Naive thymus-derived CD4-positive, alpha-beta T cell (primary cell): ENCODE measurements around the gene MAJIN. TPM values are rescaled to one million over a fixed set of nuclear protein-coding genes. Genes with fewer than 3 reads are reported as not detected.

ENCODE experiments used
- ATAC-seq: fragments of 150-1000 bp; cut with Tn5 transposase; 2 replicates; pipeline ENCODE4 v1.10.0; 2021; ENCODE audit warnings: mild to moderate bottlenecking, moderate library complexity
- CTCF ChIA-PET: fragments of 350-600 bp; sonication (Branson Sonifier 250); formaldehyde crosslinking; loops from one replicate; lab custom pipeline; 2021; ENCODE audit warnings: antibody characterized with exemption; lab: Charles Lee
- POLR2A ChIA-PET: fragments of 350-600 bp; sonication (Branson Sonifier 250); formaldehyde crosslinking; loops from one replicate; lab custom pipeline; 2021; ENCODE audit warnings: antibody characterized with exemption, inconsistent platforms; lab: Charles Lee
- DNase-seq, 9 donors: peaks; one replicate each; pipeline versions ENCODE4 v3.0.0 to v3.0.0-alpha.2; 2020 to 2022; ENCODE audit warnings: mixed read lengths in 1 of 9
- H3K27ac ChIP-seq: one replicate; pipeline ENCODE4 v1.7.0; 2013; ENCODE audit warnings: mild to moderate bottlenecking, low read depth, low read length, moderate library complexity
- H3K27me3 ChIP-seq, 2 donors: one replicate each; pipeline ENCODE4 v1.7.0; 2013; ENCODE audit warnings: low read length in 2 of 2, mild to moderate bottlenecking in 2 of 2, moderate library complexity in 2 of 2; ENCODE audit not compliant: control insufficient read depth in 2 of 2, insufficient read depth in 2 of 2
- H3K36me3 ChIP-seq, 3 experiments: 1 replicate in 2 of 3; 2 replicates in 1 of 3; pipeline ENCODE4 v1.7.0; 2013; ENCODE audit warnings: low read length in 3 of 3, mild to moderate bottlenecking in 3 of 3, moderate library complexity in 1 of 3; ENCODE audit not compliant: insufficient read depth in 3 of 3, control insufficient read depth in 2 of 3
- H3K4me1 ChIP-seq, 2 donors: one replicate each; pipeline ENCODE4 v1.7.0; 2013; ENCODE audit warnings: low read length in 2 of 2, mild to moderate bottlenecking in 2 of 2, moderate library complexity in 1 of 2; ENCODE audit not compliant: control insufficient read depth in 2 of 2, insufficient read depth in 2 of 2
- H3K4me3 ChIP-seq: 2 replicates; pipeline ENCODE4 v1.7.0; 2013; ENCODE audit warnings: mild to moderate bottlenecking, low read length
- H3K9me3 ChIP-seq, 3 experiments: 1 replicate in 2 of 3; 2 replicates in 1 of 3; pipeline ENCODE4 v1.7.0; 2013; ENCODE audit warnings: low read length in 3 of 3; ENCODE audit not compliant: control insufficient read depth in 2 of 3
- H3K27ac Mint-ChIP-seq, 9 donors: one replicate each; pipeline ENCODE4 v1.8.0; 2020 to 2022; ENCODE audit warnings: mixed read lengths in 9 of 9, mild to moderate bottlenecking in 8 of 9, moderate library complexity in 5 of 9, inconsistent platforms in 2 of 9
- H3K27me3 Mint-ChIP-seq, 5 donors: one replicate each; pipeline ENCODE4 v1.8.0; 2021 to 2022; ENCODE audit warnings: mixed read lengths in 5 of 5, mild to moderate bottlenecking in 1 of 5
- H3K36me3 Mint-ChIP-seq, 5 donors: one replicate each; pipeline ENCODE4 v1.8.0; 2020 to 2022; ENCODE audit warnings: mixed read lengths in 5 of 5, mild to moderate bottlenecking in 3 of 5, inconsistent platforms in 1 of 5
- H3K4me1 Mint-ChIP-seq, 7 donors: one replicate each; pipeline ENCODE4 v1.8.0; 2020 to 2022; ENCODE audit warnings: mixed read lengths in 7 of 7, mild to moderate bottlenecking in 3 of 7, inconsistent platforms in 1 of 7
- H3K4me3 Mint-ChIP-seq, 10 donors: one replicate each; pipeline ENCODE4 v1.8.0; 2020 to 2022; ENCODE audit warnings: mild to moderate bottlenecking in 10 of 10, mixed read lengths in 10 of 10, moderate library complexity in 6 of 10, inconsistent platforms in 2 of 10
- H3K9me3 Mint-ChIP-seq, 11 donors: one replicate each; pipeline ENCODE4 v1.8.0; 2020 to 2022; ENCODE audit warnings: mixed read lengths in 11 of 11, mild to moderate bottlenecking in 4 of 11, inconsistent platforms in 1 of 11, moderate library complexity in 1 of 11
- intact Hi-C, 2 donors: fragments of 100-400 bp; cut with micrococcal nuclease; formaldehyde crosslinking; loops; one replicate each; pipeline ENCODE4 v1.15.1; 2023
- polyA plus RNA-seq, 2 donors: library from polyadenylated mRNA; unstranded; fragments of 300-500 nt; fragmentation: Illumina TruSeq; gene quantifications; one replicate each; pipeline ENCODE4 v1.2.3, GENCODE V29; 2021
- total RNA-seq, 6 experiments: library from RNA in 5 of 6; stranded (reverse) in 5 of 6; gene quantifications; 1 replicate in 5 of 6; 2 replicates in 1 of 6; pipeline ENCODE4 v1.2.3 and lab custom pipeline; 2021 to 2026

Gene MAJIN
- total and polyA plus RNA-seq, 7 experiments from 2014 or later = 0.48 to 1.2 (median 0.94) TPM; not detected in 2

DNA sequence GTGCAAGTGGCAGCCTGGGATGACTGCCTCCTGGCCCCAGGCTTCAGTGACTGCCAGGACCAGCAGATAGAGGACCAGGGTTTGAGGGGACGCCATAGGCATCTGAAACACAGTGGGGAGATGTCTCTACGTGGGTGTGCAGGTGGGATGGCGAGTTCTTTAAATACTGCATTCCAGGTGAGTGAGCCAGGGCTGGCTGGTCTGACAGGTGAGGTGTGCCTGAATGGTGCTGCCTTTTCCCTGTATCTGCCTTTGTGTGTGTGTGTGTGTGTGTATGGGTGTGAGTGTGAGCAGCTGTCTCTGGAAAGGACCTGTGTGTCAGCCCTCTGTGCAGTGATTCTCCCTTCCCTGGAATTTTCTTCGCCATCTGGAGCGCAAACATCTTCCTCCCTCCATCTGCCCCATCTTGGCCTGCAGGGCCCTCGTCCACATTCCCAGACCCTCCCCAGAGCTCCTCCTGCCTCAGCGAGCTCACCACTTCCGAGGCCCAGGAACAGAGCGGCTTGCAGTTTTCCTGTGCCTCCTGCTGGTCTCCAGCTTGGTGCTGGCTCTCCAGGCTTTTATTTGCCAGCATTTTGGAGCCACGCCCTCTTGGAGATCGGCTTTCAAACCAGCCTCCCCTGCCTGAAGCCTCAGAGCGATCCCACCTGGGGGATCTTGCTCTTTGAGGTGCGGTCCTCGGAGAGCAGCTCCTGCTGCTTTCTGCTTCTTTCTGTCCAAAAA is 36.4 kb downstream of the MAJIN start, which contains the start of gene GPHA2:
Gene GPHA2 (minus strand): TSS at position 535 of the 723 bp plus-strand sequence. CDS start 433 bp downstream, at position 102.
- Histone ChIP-seq H3K4me1 (no peaks in the 10 kb centered on the region), H3K4me3 (no peak within 1 kb of the TSS), H3K36me3 (peaks cover 0 to 28% (median 4%) of the 10 kb centered on the region in 3 experiments), H3K27ac (no peak within 1 kb of the TSS), H3K27me3 (no peaks in the 10 kb centered on the region), H3K9me3 (no peaks in the 10 kb centered on the region)
- no peaks in the 10 kb centered on the region for H3K4me1 Mint-ChIP-seq
- ChIA-PET CTCF (no interaction called here), POLR2A (no interaction called here)
- peak within 1 kb of the TSS in 2 of 9 donors; percentile 45 to 68 for H3K27ac Mint-ChIP-seq
- no peaks in the 10 kb centered on the region for H3K9me3 Mint-ChIP-seq
- intact Hi-C loops = no loop called here
- ATAC-seq = peak; percentile 14
- no peak within 1 kb of the TSS for H3K4me3 Mint-ChIP-seq
- DNase-seq = no peak
- H3K36me3 Mint-ChIP-seq = peaks cover 0 to 19% (median 9%) of the 10 kb centered on the region in 5 donors
- peaks cover 0 to 3% (median 0%) of the 10 kb centered on the region in 5 donors for H3K27me3 Mint-ChIP-seq

GRCh38 chr11:64934682-64935358 is 37.1 kb downstream of the MAJIN start:
- intact Hi-C loops = no loop called here
- H3K27ac ChIP-seq = no peak overlapping the region
- H3K36me3 ChIP-seq = peaks cover 0 to 32% (median 4%) of the 10 kb centered on the region in 3 experiments
- POLR2A ChIA-PET = no interaction called here
- no peaks in the 10 kb centered on the region for H3K9me3 Mint-ChIP-seq
- no peak overlapping the region for H3K4me3 Mint-ChIP-seq
- H3K36me3 Mint-ChIP-seq = peaks cover 0 to 23% (median 13%) of the 10 kb centered on the region in 5 donors
- H3K9me3 ChIP-seq = no peaks in the 10 kb centered on the region
- ATAC-seq = peak; percentile 6
- H3K4me1 ChIP-seq = no peaks in the 10 kb centered on the region
- H3K27ac Mint-ChIP-seq = peak overlapping the region in 1 of 9 donors; percentile 45
- H3K27me3 Mint-ChIP-seq = peaks cover 0 to 3% (median 0%) of the 10 kb centered on the region in 5 donors
- no peak overlapping the region for H3K4me3 ChIP-seq
- no peak for DNase-seq
- CTCF ChIA-PET = interaction anchor here (0.7 kb wide), 1 partner anchor 12 kb away, joined by 3 read pairs; no protein-coding TSS in a partner anchor
- H3K27me3 ChIP-seq = no peaks in the 10 kb centered on the region
- H3K4me1 Mint-ChIP-seq = no peaks in the 10 kb centered on the region

DNA sequence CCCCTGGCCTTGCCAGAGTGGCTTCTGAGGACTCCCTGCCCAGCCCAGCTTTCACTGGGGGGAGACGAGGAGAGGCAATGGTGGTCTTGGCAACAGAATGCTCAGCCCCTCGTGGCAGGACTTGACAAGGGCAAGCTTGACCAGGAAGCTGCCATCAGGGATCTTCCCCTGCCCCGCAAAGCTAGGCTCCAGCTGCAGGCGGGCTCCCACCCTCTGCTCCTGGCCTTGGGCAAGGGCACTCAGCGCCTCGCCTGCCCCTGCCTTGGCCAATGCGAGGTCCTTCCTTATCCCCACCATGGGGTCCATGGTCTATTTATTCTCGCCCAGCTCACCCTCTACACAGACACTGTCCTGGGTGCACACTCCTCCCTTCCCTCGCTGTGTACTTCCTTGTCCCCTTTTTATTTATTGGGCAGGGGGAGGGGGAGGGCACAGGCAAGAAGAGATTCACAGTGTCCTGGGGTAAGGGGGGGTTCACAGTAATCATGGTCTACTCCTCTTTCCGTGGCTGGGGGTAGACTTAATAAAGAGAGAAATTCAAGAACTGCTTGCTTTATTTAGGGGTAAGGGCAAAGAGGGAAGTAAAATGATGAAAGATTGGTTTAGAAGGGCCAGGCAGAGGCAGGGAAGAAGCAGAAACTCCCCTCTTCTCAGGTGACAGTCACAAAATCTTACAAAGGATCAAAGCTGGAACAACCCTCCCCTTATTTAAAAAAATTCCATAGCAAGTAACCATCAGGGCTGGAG is 37.8 kb downstream of the MAJIN start:
- intact Hi-C loops = no loop called here
- no peak overlapping the region for H3K4me3 Mint-ChIP-seq
- no peaks in the 10 kb centered on the region for H3K9me3 Mint-ChIP-seq
- H3K27me3 ChIP-seq = no peaks in the 10 kb centered on the region
- H3K4me3 ChIP-seq = no peak overlapping the region
- ATAC-seq (no peak), DNase-seq (no peak)
- POLR2A ChIA-PET = no interaction called here
- H3K4me1 ChIP-seq = no peaks in the 10 kb centered on the region
- peaks cover 0 to 3% (median 0%) of the 10 kb centered on the region in 5 donors for H3K27me3 Mint-ChIP-seq
- CTCF ChIA-PET = interaction anchor here (0.6 to 0.7 kb wide), 2 partner anchors 13 to 441 kb away, joined by 3 read pairs; no protein-coding TSS in a partner anchor
- no peak overlapping the region for H3K27ac ChIP-seq
- H3K36me3 ChIP-seq = peaks cover 0 to 37% (median 4%) of the 10 kb centered on the region in 3 experiments
- no peaks in the 10 kb centered on the region for H3K4me1 Mint-ChIP-seq
- no peaks in the 10 kb centered on the region for H3K9me3 ChIP-seq
- H3K36me3 Mint-ChIP-seq = peaks cover 0 to 27% (median 16%) of the 10 kb centered on the region in 5 donors
- no peak overlapping the region for H3K27ac Mint-ChIP-seq

- Mint-ChIP-seq H3K4me3 (no peak overlapping the region), H3K9me3 (no peaks in the 10 kb centered on the region), H3K36me3 (peaks cover 0 to 27% (median 16%) of the 10 kb centered on the region in 5 donors), H3K27me3 (peaks cover 0 to 3% (median 0%) of the 10 kb centered on the region in 5 donors), H3K4me1 (no peaks in the 10 kb centered on the region), H3K27ac (peak overlapping the region in 1 of 9 donors; percentile 17)
- Histone ChIP-seq H3K36me3 (peaks cover 0 to 38% (median 4%) of the 10 kb centered on the region in 3 experiments), H3K4me1 (no peaks in the 10 kb centered on the region), H3K4me3 (no peak overlapping the region), H3K9me3 (no peaks in the 10 kb centered on the region), H3K27ac (no peak overlapping the region), H3K27me3 (no peaks in the 10 kb centered on the region)
- DNase-seq = no peak
- ChIA-PET CTCF (interaction anchor here (0.6 kb wide), 1 partner anchor 441 kb away, joined by 3 read pairs; no protein-coding TSS in a partner anchor), POLR2A (no interaction called here)
- no peak for ATAC-seq
- intact Hi-C loops = no loop called here
Measured at GRCh38 chr11:64933213-64933934, 38.5 kb downstream of the MAJIN start.

GRCh38 chr11:64932324-64932723 is 39.6 kb downstream of the MAJIN start:
- ATAC-seq (no peak), DNase-seq (no peak)
- no peaks in the 10 kb centered on the region for H3K9me3 Mint-ChIP-seq
- no peak overlapping the region for H3K27ac Mint-ChIP-seq
- H3K4me3 ChIP-seq = no peak overlapping the region
- peaks cover 0 to 32% (median 16%) of the 10 kb centered on the region in 5 donors for H3K36me3 Mint-ChIP-seq
- ChIA-PET CTCF (no interaction called here), POLR2A (no interaction called here)
- peaks cover 0 to 2% (median 0%) of the 10 kb centered on the region in 7 donors for H3K4me1 Mint-ChIP-seq
- H3K27me3 Mint-ChIP-seq = no peaks in the 10 kb centered on the region
- H3K9me3 ChIP-seq = no peaks in the 10 kb centered on the region
- no peaks in the 10 kb centered on the region for H3K27me3 ChIP-seq
- peaks cover 0 to 38% (median 4%) of the 10 kb centered on the region in 3 experiments for H3K36me3 ChIP-seq
- H3K4me3 Mint-ChIP-seq = no peak overlapping the region
- H3K27ac ChIP-seq = no peak overlapping the region
- intact Hi-C loops = no loop called here
- no peaks in the 10 kb centered on the region for H3K4me1 ChIP-seq

DNA sequence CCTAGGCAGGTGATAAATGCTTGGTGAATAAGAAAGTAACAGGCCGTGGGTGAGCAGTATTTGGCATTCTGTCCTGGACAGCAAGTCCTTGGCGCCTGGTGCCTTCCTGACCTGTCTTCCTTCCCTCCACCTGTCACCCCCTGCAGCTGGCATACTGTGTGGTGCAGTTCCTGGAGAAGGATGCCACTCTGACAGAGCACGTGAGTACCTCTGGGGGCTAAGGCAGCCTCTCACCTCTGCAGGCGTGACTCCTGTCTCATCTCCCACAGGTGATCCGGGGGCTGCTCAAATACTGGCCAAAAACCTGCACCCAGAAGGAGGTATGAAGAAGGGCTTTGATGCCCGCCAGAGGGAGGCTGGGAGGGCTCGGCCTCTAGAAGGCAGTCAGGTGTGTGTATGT is 40.6 kb downstream of the MAJIN start:
- no peak for ATAC-seq
- peaks cover 0 to 37% (median 16%) of the 10 kb centered on the region in 5 donors for H3K36me3 Mint-ChIP-seq
- H3K4me3 Mint-ChIP-seq = no peak overlapping the region

More for the DNA sequence above, 40.6 kb downstream of the MAJIN start:
- H3K9me3 ChIP-seq = no peaks in the 10 kb centered on the region
- DNase-seq = no peak
- no peak overlapping the region for H3K27ac ChIP-seq
- Mint-ChIP-seq H3K27ac (no peak overlapping the region), H3K9me3 (no peaks in the 10 kb centered on the region), H3K27me3 (no peaks in the 10 kb centered on the region), H3K4me1 (peaks cover 0 to 4% (median 0%) of the 10 kb centered on the region in 7 donors)
- no peaks in the 10 kb centered on the region for H3K4me1 ChIP-seq
- intact Hi-C loops = no loop called here
- H3K36me3 ChIP-seq = peaks cover 0 to 38% (median 4%) of the 10 kb centered on the region in 3 experiments
- ChIA-PET CTCF (no interaction called here), POLR2A (no interaction called here)
- H3K4me3 ChIP-seq = no peak overlapping the region
- H3K27me3 ChIP-seq = no peaks in the 10 kb centered on the region
